Hindlimb muscle (tissue), 1 donor: ENCODE data around the gene CLSTN1. TPM values are rescaled to one million over a fixed set of nuclear protein-coding genes. Genes with fewer than 3 reads are reported as not detected.

Experiments
- DNase-seq: peaks from one replicate; pipeline ENCODE4 v3.0.0-alpha.2; 2013
- polyA plus RNA-seq: library from polyadenylated mRNA; unstranded; fragments of 120-200 nt; gene quantifications from one replicate; pipeline ENCODE4 v1.2.1, GENCODE V29; 2013; ENCODE audit not compliant: insufficient read length

The CLSTN1 gene
- polyA plus RNA-seq, 1 donor, result 78.9 TPM

GRCh38 chr1:9710037-9710436 is 113.7 kb downstream of the CLSTN1 start:
- no peak for DNase-seq

- DNase-seq, result no peak
Observed at GRCh38 chr1:9706178-9706577, 117.6 kb downstream of the CLSTN1 start.

- no peak for DNase-seq
Observed at GRCh38 chr1:9705337-9706093, 118.2 kb downstream of the CLSTN1 start.

- no peak for DNase-seq
Observed at GRCh38 chr1:9703681-9704080, 120.1 kb downstream of the CLSTN1 start.

GRCh38 chr1:9703165-9703509 is 120.6 kb downstream of the CLSTN1 start:
- DNase-seq, result no peak

GRCh38 chr1:9701665-9702064 is 122.1 kb downstream of the CLSTN1 start:
- DNase-seq, result no peak

- no peak for DNase-seq
Observed at GRCh38 chr1:9700340-9700739, 123.4 kb downstream of the CLSTN1 start.

GRCh38 chr1:9699361-9699760 is 124.4 kb downstream of the CLSTN1 start:
- DNase-seq, result no peak

GRCh38 chr1:9696793-9697192 is 127.0 kb downstream of the CLSTN1 start:
- DNase-seq, result no peak

GRCh38 chr1:9691691-9692090 is 132.1 kb downstream of the CLSTN1 start:
- DNase-seq, result no peak

GRCh38 chr1:9691108-9691445 is 132.7 kb downstream of the CLSTN1 start:
- no peak for DNase-seq

GRCh38 chr1:9690440-9691107 is 133.2 kb downstream of the CLSTN1 start:
- no peak for DNase-seq

- DNase-seq, result no peak
Observed at GRCh38 chr1:9689971-9690381, 133.8 kb downstream of the CLSTN1 start.

GRCh38 chr1:9689011-9689706 is 134.6 kb downstream of the CLSTN1 start:
- DNase-seq, result no peak

- no peak for DNase-seq
Observed at GRCh38 chr1:9688599-9688998, 135.2 kb downstream of the CLSTN1 start.

- no peak for DNase-seq
Observed at GRCh38 chr1:9687874-9688582, 135.7 kb downstream of the CLSTN1 start.

GRCh38 chr1:9687120-9687873 is 136.5 kb downstream of the CLSTN1 start:
- peak; percentile 40 for DNase-seq

GRCh38 chr1:9684801-9685200 is 139.0 kb downstream of the CLSTN1 start:
- DNase-seq, result no peak

- DNase-seq, result no peak
Observed at GRCh38 chr1:9680828-9681227, 142.9 kb downstream of the CLSTN1 start.

GRCh38 chr1:9680091-9680490 is 143.7 kb downstream of the CLSTN1 start:
- no peak for DNase-seq
